ENCODE measurements around the gene CDK17. TPM values are rescaled to one million over a fixed set of nuclear protein-coding genes. Genes with fewer than 3 reads are reported as not detected.

Gene CDK17
- total RNA-seq: 61.5 and 73.8 TPM in 2 replicates

DNA sequence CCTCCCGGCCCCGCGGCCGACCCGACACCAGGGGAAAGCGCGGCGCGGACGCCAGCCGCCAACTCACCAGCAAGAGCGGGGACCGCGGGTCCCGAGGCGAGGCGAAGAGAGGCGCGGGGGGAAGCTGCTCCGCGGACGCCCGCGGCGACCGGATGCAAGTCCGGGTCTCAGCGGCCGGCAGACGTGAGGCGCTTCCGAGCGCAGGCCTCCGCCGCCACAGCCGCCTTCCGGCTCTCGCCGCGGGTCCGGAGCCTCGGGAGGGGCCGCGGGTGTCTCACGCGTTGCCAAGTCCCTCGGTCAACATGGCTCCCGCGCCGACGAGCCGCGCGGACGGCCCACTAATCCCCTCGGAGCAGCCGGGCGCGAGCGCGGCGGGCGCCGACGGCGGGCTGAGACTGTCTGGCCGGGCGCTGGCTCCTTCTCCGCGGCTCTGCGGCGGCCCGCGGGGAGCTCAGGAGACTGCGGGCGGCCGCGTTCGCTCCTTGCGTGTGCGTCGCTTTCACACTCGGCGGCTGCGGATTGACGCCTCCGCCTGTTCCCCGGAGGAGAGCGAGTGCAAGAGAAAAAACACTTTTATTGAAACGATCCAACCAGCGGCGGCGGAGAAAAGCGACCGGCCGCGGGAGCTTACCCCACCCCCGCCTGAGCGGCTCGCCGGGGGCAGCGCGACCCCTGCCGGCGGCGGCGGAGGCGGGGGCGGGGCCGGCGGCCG is at the start of gene CDK17:
Gene CDK17, minus strand, starts transcription at position 521 of the 712 bp plus-strand sequence. CDS start 65,603 bp downstream, outside the sequence.
- TF ChIP-seq, protein P1, sequence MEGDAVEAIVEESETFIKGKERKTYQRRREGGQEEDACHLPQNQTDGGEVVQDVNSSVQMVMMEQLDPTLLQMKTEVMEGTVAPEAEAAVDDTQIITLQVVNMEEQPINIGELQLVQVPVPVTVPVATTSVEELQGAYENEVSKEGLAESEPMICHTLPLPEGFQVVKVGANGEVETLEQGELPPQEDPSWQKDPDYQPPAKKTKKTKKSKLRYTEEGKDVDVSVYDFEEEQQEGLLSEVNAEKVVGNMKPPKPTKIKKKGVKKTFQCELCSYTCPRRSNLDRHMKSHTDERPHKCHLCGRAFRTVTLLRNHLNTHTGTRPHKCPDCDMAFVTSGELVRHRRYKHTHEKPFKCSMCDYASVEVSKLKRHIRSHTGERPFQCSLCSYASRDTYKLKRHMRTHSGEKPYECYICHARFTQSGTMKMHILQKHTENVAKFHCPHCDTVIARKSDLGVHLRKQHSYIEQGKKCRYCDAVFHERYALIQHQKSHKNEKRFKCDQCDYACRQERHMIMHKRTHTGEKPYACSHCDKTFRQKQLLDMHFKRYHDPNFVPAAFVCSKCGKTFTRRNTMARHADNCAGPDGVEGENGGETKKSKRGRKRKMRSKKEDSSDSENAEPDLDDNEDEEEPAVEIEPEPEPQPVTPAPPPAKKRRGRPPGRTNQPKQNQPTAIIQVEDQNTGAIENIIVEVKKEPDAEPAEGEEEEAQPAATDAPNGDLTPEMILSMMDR (IDR thresholded peaks at IDR 0.05; ENCODE audit: insufficient read depth, low read depth, low read length): peak; percentile 38
- peak; percentile 90 for DNase-seq (ENCODE audit: low read depth)
- peak within 1 kb of the TSS; percentile 93 for H3K4me3 ChIP-seq (ENCODE audit: low read depth, low read length)

DNA sequence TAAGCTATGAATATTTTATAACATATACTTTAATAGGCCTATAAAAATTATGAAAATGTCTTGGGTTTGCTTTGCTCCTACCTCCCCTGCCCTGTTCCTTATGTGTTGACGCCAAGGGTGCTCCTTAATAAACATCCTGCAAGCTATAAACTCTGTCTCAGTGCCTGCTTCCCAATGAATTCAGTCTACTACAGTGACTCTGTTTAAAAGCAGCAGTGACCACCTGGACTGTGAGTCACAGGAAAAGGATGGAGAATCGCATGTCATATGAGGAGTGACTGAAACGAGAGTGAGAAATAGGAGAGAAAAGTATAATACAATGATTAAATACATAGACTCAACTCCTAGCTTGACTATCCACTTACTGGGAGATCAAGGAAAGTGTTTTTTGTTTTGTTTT is 48.1 kb upstream of the CDK17 start:
- TF ChIP-seq, protein P1 (IDR thresholded peaks at IDR 0.05; ENCODE audit: insufficient read depth, low read depth, low read length): no peak
- H3K4me3 ChIP-seq (ENCODE audit: low read depth, low read length): no peak overlapping the region
- peak; percentile 89 for DNase-seq (ENCODE audit: low read depth)

DNA sequence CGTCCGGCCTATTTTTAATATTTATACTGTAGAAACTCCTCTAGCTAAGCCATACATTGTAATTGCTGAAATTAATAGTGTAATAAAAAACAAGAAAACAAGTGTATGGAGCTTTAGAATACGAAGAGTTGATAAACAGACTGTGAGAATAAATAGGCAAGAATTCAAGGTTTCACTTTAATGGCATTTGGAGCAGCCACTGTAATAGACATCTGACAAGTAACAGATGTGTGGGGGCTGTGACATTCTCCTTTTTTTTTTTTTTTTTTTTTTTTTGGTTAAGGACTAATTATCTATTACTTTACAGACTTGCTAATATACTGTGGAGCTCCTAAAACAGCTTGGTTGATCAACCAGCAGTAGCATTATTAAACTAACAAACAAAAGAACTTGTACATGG is 47.0 kb upstream of the CDK17 start:
- DNase-seq (ENCODE audit: low read depth): peak; percentile 45
- TF ChIP-seq, protein P1 (IDR thresholded peaks at IDR 0.05; ENCODE audit: insufficient read depth, low read depth, low read length): no peak
- no peak overlapping the region for H3K4me3 ChIP-seq (ENCODE audit: low read depth, low read length)

DNA sequence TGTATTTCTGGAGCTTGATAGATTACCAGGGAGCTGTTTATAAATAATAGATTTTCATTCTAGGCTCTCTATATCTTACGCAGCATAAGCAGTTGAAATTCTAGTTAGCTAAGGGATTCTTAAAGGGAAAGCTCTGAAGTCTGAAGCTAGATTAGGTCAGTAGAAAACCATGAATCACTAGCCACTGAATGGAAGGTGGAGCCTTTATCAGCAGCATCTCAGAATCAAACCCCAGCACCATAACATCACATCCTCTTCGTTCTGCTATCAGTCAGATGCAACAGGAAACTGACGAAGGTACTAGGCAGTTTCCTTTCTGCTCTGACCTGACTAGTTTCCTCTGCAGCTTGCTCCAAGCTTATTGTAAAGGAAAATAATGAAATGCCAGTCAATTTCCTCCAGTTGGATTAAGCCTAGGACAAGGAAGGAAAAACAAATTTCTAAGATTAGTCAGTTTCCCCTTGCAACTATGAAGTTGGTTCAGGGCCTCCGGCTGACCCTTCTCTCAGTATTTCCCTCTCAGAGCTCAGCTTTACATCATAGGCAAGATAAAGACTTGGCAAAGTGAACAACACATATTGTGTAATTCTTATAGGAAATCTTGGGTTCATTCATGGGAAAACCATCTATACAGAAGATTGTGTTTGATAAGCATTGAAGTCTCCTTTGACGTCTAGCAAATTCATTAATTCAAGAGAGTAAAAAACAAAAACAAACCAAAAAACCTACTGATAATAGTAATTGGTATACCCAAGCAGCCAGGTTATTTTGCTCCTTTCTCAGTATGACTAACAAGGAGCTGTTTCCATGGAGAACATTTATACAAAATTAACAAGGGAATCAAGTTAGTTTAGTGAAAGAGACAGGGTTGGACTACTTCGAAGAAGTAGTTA is 45.7 kb upstream of the CDK17 start:
- peak; percentile 96 for DNase-seq (ENCODE audit: low read depth)
- no peak overlapping the region for H3K4me3 ChIP-seq (ENCODE audit: low read depth, low read length)
- TF ChIP-seq, protein P1 (IDR thresholded peaks at IDR 0.05; ENCODE audit: insufficient read depth, low read depth, low read length): no peak

DNA sequence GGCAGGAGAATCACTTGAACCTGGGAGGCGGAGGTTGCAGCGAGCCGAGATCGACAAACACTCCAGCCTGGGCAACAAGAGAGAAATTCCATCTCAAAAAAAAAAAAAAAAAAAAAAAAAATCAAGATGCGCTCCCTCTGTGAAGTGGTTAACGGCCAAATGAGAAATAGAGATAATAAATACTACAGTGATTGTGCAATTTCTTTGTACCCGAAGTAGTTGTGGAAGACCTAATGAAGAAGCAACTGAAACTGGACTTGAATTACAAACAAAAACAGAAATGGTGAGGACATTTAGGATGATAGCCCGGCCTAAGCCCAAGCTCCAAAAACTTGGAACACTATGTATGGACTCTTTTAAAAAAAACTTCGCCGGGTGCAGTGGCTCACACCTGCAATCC is 44.2 kb upstream of the CDK17 start:
- DNase-seq (ENCODE audit: low read depth): no peak
- H3K4me3 ChIP-seq (ENCODE audit: low read depth, low read length): no peak overlapping the region
- TF ChIP-seq, protein P1 (IDR thresholded peaks at IDR 0.05; ENCODE audit: insufficient read depth, low read depth, low read length): no peak

DNA sequence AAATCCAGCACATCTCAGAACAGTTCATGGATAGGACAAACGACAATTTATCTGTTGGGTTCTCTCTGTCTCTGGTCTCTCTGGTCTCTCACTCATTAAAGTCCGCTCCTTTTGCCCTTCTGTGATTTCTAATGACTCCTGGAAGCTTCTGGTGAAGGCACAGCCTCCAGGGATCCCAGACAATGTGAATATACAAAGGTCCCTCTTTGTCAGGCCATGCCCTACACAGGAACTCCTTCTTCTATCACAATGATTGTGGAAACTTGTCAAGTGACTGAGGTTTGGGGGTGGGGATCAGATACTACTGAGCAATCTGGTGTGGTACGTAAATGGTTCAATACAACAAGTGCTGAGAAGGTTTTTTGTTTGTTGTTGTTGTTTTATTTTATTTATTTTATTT is 42.7 kb upstream of the CDK17 start:
- no peak overlapping the region for H3K4me3 ChIP-seq (ENCODE audit: low read depth, low read length)
- TF ChIP-seq, protein P1 (IDR thresholded peaks at IDR 0.05; ENCODE audit: insufficient read depth, low read depth, low read length): no peak
- DNase-seq (ENCODE audit: low read depth): no peak

Data from fibroblast of villous mesenchyme (primary cell).